K562 (cell line): ENCODE data around the gene ZNF12. TPM values are rescaled to one million over a fixed set of nuclear protein-coding genes. Genes with fewer than 3 reads are reported as not detected.

Experiments used
- CHD2 ChIP-seq: IDR thresholded peaks from 2 replicates; pipeline ENCODE4 v1.6.1; 2011; ENCODE audit warnings: low read depth, low read length
- E4F1 ChIP-seq: fragments of 250-450 bp; sonication (Bioruptor Pico); IDR thresholded peaks from 2 replicates; pipeline ENCODE4 v1.5.0; 2021; ENCODE audit warnings: mild to moderate bottlenecking, borderline replicate concordance
- EZH2 ChIP-seq: IDR thresholded peaks from 2 replicates; pipeline ENCODE4 v1.6.1; 2012; ENCODE audit warnings: low read depth, mild to moderate bottlenecking, inconsistent platforms, low read length, borderline replicate concordance
- GATAD2B ChIP-seq: fragments of 450-650 bp; IDR thresholded peaks from 2 replicates; pipeline ENCODE4 v1.6.1; 2017; ENCODE audit warnings: mild to moderate bottlenecking, borderline replicate concordance
- HNRNPK ChIP-seq: fragments of 200-400 bp; formaldehyde crosslinking; IDR thresholded peaks from one replicate; pipeline ENCODE4 v1.6.1; 2018; ENCODE audit warnings: mild to moderate bottlenecking, low read depth, low read length; ENCODE audit not compliant: poor library complexity, severe bottlenecking
- HOMEZ ChIP-seq: fragments of 250-450 bp; sonication (Bioruptor Pico); IDR thresholded peaks from 2 replicates; pipeline ENCODE4 v1.4.0; 2020; ENCODE audit warnings: mild to moderate bottlenecking, moderate library complexity
- LARP7 ChIP-seq: fragments of 450-650 bp; IDR thresholded peaks from 2 replicates; pipeline ENCODE4 v1.6.1; 2016
- MBD1 ChIP-seq: fragments of 250-450 bp; sonication (Bioruptor Pico); IDR thresholded peaks from 2 replicates; pipeline ENCODE4 v1.8.0; 2022; ENCODE audit warnings: inconsistent platforms
- MEF2D ChIP-seq: conservative IDR thresholded peaks from 2 replicates; pipeline ENCODE4 v1.6.1; 2016; ENCODE audit warnings: low read depth, missing genetic modification characterization, missing compliant biosample characterization
- NCOA6 ChIP-seq: fragments of 450-650 bp; IDR thresholded peaks from 2 replicates; pipeline ENCODE4 v1.6.1; 2017; ENCODE audit warnings: mild to moderate bottlenecking
- NR2C2 ChIP-seq, 2 experiments: fragments of 200-800 bp in 1 of 2; sonication (Bioruptor generic) in 1 of 2; sonication (generic) in 1 of 2; formaldehyde crosslinking in 1 of 2; IDR thresholded peaks; 2 replicates each; pipeline versions ENCODE4 v1.6.1 to v1.8.0; 2016 to 2022; ENCODE audit warnings: mild to moderate bottlenecking in 1 of 2, missing compliant biosample characterization in 1 of 2, missing genetic modification characterization in 1 of 2, missing genetic modification reagents in 1 of 2
- PHB ChIP-seq: fragments of 250-450 bp; sonication (Bioruptor Pico); IDR thresholded peaks from 2 replicates; pipeline ENCODE4 v1.5.0; 2021
- RBM15 ChIP-seq: fragments of 200-400 bp; formaldehyde crosslinking; IDR thresholded peaks from 2 replicates; pipeline ENCODE4 v1.6.1; 2018; ENCODE audit warnings: mild to moderate bottlenecking, low read length, moderate library complexity; ENCODE audit not compliant: insufficient read depth
- STAT5A ChIP-seq: IDR thresholded peaks from 2 replicates; pipeline ENCODE4 v1.6.1; 2012; ENCODE audit warnings: low read length, inconsistent platforms, borderline replicate concordance
- USF1 ChIP-seq: sonication (generic); formaldehyde crosslinking; IDR thresholded peaks from 2 replicates; pipeline ENCODE4 v1.9.0; 2022; ENCODE audit warnings: mild to moderate bottlenecking, missing genetic modification reagents
- ZFP91 ChIP-seq: sonication (generic); formaldehyde crosslinking; IDR thresholded peaks from 2 replicates; pipeline ENCODE4 v1.8.0; 2022; ENCODE audit warnings: mild to moderate bottlenecking, missing genetic modification reagents
- ZNF212 ChIP-seq: fragments of 450-650 bp; formaldehyde crosslinking; IDR thresholded peaks from 2 replicates; pipeline ENCODE4 v1.4.0; 2020; ENCODE audit warnings: mild to moderate bottlenecking
- ZNF740 ChIP-seq, 3 experiments: fragments of 200-800 bp in 1 of 3; sonication (Bioruptor generic) in 1 of 3; sonication (generic) in 1 of 3; formaldehyde crosslinking in 1 of 3; IDR thresholded peaks; 2 replicates each; pipeline versions ENCODE4 v1.6.1 to v1.8.0; 2016 to 2022; ENCODE audit warnings: mild to moderate bottlenecking in 2 of 3, missing compliant biosample characterization in 2 of 3, missing genetic modification characterization in 2 of 3, missing genetic modification reagents in 1 of 3
- ZNF75A ChIP-seq: fragments of 450-650 bp; formaldehyde crosslinking; IDR thresholded peaks from 2 replicates; pipeline ENCODE4 v1.4.0; 2020; ENCODE audit warnings: mild to moderate bottlenecking
- polyA plus RNA-seq, 8 experiments: library from polyadenylated mRNA; depleted of rRNA in 4 of 8; stranded (reverse) in 5 of 8; unstranded in 3 of 8; fragments of >200 nt; fragmentation: Nextera tagmentation in 2 of 8; fragmentation: Illumina TruSeq in 1 of 8; extraction: Ambion mirVana in 2 of 8; extraction: Trizol in 1 of 8; gene quantifications; 2 replicates each; pipeline versions ENCODE4 v1.2.1 to v1.2.3, GENCODE V29; 2011 to 2014; ENCODE audit warnings: inconsistent platforms in 1 of 8, missing spikeins in 1 of 8
- total RNA-seq, 7 experiments: library from RNA; depleted of rRNA in 6 of 7; stranded (reverse); fragments of >200 nt in 6 of 7; fragmentation: Illumina TruSeq in 2 of 7; extraction: Trizol in 2 of 7; gene quantifications; 2 replicates each; pipeline versions ENCODE4 v1.2.1 to v1.2.3, GENCODE V29; 2011 to 2021; ENCODE audit warnings: low replicate concordance in 1 of 7

The ZNF12 gene
- total and polyA plus RNA-seq, 9 of the 15 experiments (the other 6 are each of a cell fraction or from before 2014, with no cell fraction given): 5.8 to 32.3 (median 18.9) TPM

GRCh38 chr7:6640246-6640721, 66.5 kb downstream of the ZNF12 start (continued):
- no peak for TF ChIP-seq ZNF212
- no peak for TF ChIP-seq NR2C2 (CRISPR knock-in tag; IDR thresholded peaks at IDR 0.05)
- TF ChIP-seq NR2C2 (tag; IDR thresholded peaks at IDR 0.05): no peak
- TF ChIP-seq USF1: peak; percentile 91
- 0 out of 2 replicates have a peak, but pooled peaks have one; percentile 53 for TF ChIP-seq CHD2
- no peak for TF ChIP-seq ZNF75A (CRISPR knock-in tag)
- TF ChIP-seq MEF2D (tag): no peak
- no peak for TF ChIP-seq EZH2
- TF ChIP-seq HOMEZ (CRISPR knock-in tag): no peak
- no peak for TF ChIP-seq MBD1
- no peak for TF ChIP-seq RBM15
- TF ChIP-seq ZFP91 (CRISPR knock-in tag): no peak
- no peak for TF ChIP-seq GATAD2B
- no peak for TF ChIP-seq STAT5A
- no peak for TF ChIP-seq PHB (CRISPR knock-in tag)
- no peak for TF ChIP-seq LARP7
- TF ChIP-seq NCOA6: no peak
- no peak for TF ChIP-seq HNRNPK
- no peak for TF ChIP-seq E4F1 (CRISPR knock-in tag)
- no peak for TF ChIP-seq ZNF740 (CRISPR knock-in tag; IDR thresholded peaks at IDR 0.05)
- no peak for TF ChIP-seq ZNF740 (tag; IDR thresholded peaks at IDR 0.05)
